OCI-LY1 (cell line): Measurements from ENCODE around the gene NME8.

Source experiments
- CTCF ChIP-seq: fragments of 200-600 bp; sonication (generic), shearing (Covaris generic); IDR thresholded peaks from 2 replicates; pipeline ENCODE4 v1.5.1; 2017; ENCODE audit warnings: mild to moderate bottlenecking, antibody characterized with exemption, low read length, moderate library complexity, mixed read lengths
- EZH2 ChIP-seq: fragments of 200-600 bp; sonication (generic), shearing (Covaris generic); IDR thresholded peaks from 2 replicates; pipeline ENCODE4 v1.8.0; 2017; ENCODE audit warnings: borderline replicate concordance, mixed run types, mild to moderate bottlenecking, antibody characterized with exemption, low read length, moderate library complexity, mixed read lengths

- TF ChIP-seq CTCF (no peak), EZH2 (no peak)
Measured at GRCh38 chr7:37916017-37916672, 67.7 kb downstream of the NME8 start.
